Transverse colon (tissue), 4 donors: ENCODE data around the gene TAMALIN.

Experiments
- CTCF ChIP-seq, 5 experiments: fragments of 200-600 bp in 3 of 5; fragments of 450-650 bp in 2 of 5; sonication (generic) in 3 of 5; IDR thresholded peaks; 1 replicate in 2 of 5; 2 replicates in 3 of 5; pipeline ENCODE4 v1.5.1; 2016 to 2017; ENCODE audit warnings: antibody characterized with exemption in 5 of 5, inconsistent platforms in 3 of 5, mild to moderate bottlenecking in 2 of 5, moderate library complexity in 1 of 5
- EP300 ChIP-seq: sonication (generic); formaldehyde crosslinking; IDR thresholded peaks from one replicate; pipeline ENCODE4 v1.6.1; 2017; ENCODE audit warnings: antibody characterized with exemption, low read depth
- POLR2A ChIP-seq: fragments of 450-650 bp; IDR thresholded peaks from one replicate; pipeline ENCODE4 v1.6.1; 2016; ENCODE audit warnings: antibody characterized with exemption, mild to moderate bottlenecking, moderate library complexity
- POLR2AphosphoS5 ChIP-seq, 3 donors: sonication (generic); formaldehyde crosslinking; IDR thresholded peaks; one replicate each; pipeline ENCODE4 v1.6.1; 2016; ENCODE audit warnings: antibody characterized with exemption in 3 of 3

DNA sequence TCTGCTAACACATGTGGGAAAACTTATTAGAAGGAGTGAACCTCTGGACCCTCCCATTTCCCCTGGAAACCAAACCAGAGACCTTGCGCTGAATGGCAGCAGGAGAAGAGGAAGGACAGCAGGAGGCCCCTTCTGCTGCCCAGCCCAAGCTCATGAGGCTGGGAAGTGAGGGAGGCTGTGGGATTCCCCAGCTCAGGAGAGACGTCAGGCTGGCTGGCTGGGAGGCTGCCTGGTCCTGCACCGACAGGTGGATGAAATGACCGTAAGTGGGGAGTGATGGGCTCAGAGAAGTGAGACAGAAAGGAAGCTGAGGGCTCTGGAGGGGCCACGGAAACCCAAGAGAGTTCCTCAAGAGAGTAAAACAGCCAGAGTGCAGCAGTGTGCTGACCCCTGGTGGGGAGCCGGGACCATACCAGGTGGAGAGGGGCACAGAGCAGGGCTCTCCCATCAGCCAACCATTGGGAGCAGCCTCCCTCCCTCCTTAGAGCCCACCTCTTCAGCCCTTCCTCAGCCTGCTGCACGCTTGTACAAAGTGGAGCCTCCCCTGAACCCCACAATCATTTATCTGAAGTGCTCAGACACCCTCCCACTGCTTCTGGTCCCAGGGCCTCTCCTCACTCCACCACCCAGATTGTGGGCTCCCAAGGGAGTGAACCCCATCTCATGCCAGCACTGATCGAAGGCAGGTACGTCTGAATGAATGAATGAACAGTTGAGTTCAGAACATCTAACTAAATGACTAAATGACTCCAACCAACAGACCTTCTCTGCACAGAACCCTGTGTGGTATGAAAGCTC is 14.0 kb downstream of the TAMALIN start:
- TF ChIP-seq CTCF (IDR thresholded peaks at IDR 0.05) (peak; percentile 47 to 63 (median 55)), POLR2A (no peak), EP300 (no peak), POLR2AphosphoS5 (IDR thresholded peaks at IDR 0.05) (no peak)
